G401.6 (cell line): ENCODE measurements around the gene SYDE1.

Experiments used
- FAIRE-seq: peaks from 2 replicates; lab custom pipeline; 2012; peaks lifted over from hg19 to GRCh38; lab: Jason Lieb, UNC

Gene SYDE1

DNA sequence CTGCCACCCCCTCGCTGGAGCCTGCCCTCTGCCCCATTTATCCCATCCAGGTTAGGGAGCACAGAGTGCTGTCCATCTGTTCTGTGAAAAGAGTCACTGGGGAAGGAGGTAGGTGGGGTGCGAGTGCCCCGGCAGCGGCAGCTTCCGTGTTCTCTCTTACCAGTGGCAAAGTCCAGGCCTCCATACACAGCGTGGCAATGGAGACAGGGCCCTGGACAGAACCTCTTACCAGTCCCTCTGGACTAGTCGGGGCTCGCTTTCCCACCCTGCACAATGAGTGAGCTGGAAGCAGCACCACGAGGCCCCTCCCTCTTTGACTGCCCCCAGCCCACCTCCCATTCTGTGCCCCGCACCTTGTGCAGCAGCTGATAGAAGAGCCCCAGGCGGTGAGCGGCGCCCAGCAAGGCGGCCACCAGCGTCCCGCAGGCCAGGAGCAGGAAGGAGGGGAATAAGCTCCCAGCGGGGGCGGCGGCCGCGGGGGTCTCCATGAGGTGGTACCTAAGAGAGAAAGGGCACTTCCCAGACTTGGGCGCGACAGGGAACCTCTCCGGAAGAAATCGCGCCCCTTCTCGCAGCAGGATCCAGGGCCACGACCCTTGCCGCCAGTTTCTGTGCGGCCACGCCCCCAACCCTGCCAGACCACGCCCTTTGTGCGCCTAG lies 17.5 kb downstream of the SYDE1 start:
- FAIRE-seq: no peak

GRCh38 chr19:15125232-15126067 lies 18.2 kb downstream of the SYDE1 start:
- peak; percentile 98 for FAIRE-seq

- FAIRE-seq: peak; percentile 34
Observed at GRCh38 chr19:15126131-15126910, 19.1 kb downstream of the SYDE1 start.

DNA sequence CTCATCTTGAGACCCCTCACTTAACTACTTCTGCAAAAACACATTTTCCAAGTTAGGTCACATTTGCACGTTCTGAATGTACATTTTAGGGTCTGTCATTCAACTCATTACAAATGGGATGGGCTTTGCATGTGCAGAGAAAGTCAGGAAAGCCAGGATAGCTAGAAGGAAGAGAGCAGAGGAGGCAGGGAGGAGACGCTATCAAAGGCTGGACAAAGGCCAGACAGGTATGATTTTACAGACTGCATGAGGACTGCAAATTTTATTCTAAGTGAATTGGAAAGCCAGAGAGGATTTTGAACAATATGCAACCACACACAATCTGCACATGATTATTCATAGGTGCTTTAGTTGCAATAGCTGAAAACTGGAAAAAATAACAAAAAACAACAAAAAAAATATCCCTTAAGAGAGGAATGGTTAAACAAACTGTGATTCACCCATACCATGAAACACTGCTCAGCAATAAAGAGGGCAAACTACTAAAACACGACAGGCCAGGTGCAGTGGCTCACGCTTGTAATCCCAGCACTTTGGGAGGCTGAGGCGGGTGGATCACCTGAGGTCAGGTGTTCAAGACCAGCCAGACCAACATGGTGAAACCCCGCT lies 21.1 kb downstream of the SYDE1 start:
- no peak for FAIRE-seq

DNA sequence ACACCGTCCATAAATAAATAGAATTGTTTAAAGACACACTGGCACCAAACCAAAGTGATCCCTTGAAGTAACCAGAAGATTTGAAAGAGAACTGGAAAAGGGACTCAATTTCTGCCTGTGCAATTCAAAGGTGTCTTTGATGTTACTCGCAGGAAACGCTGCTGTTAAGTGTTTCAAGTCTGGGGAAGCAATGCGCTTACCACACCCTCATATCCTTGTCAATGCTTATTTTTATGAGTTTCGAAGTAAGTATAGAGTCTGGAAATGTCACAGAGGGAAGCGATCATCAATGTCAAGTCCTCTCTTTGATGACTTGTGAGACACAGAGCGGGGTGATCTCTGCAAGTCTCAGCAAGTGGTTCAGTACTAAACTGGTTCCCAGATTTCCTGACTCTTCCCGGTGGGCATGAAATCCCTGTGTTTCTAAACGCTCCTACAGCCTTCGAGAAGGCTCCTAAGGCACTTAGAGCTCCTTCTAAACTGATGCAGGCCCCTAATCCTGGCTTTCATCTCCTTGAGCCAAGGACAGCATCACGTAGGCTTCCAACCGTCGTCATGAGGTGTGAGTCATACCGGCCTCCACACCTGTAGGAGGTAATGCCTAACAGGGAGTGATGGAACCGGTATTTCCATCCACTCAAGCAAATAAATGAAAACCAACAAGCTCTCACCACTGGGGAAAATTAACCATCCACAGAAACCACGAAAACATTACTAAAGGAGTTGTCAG lies 22.8 kb downstream of the SYDE1 start:
- no peak for FAIRE-seq

GRCh38 chr19:15136234-15136954 lies 29.2 kb downstream of the SYDE1 start:
- FAIRE-seq: no peak

- no peak for FAIRE-seq
Observed at GRCh38 chr19:15137777-15138176, 30.6 kb downstream of the SYDE1 start.

GRCh38 chr19:15138427-15138826 lies 31.2 kb downstream of the SYDE1 start:
- FAIRE-seq: no peak

DNA sequence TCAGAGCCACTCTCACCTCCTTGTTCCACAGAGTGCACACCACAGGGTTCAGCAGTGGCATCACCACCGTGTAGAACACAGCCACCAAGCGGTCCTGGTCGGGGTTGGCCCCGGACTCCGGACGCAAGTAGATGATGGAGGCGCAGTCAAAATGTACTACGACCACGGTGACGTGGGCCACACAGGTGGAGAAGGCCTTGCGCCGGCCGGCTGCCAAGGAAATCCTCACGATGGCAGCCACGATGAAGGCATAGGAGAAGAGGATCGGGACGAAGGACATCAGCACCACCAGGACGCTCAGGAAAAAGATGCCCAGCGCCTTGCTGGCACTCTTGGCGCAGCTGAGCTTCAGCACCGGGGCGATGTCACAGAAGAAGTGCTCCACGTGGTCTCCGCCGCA lies 33.9 kb downstream of the SYDE1 start:
- no peak for FAIRE-seq

DNA sequence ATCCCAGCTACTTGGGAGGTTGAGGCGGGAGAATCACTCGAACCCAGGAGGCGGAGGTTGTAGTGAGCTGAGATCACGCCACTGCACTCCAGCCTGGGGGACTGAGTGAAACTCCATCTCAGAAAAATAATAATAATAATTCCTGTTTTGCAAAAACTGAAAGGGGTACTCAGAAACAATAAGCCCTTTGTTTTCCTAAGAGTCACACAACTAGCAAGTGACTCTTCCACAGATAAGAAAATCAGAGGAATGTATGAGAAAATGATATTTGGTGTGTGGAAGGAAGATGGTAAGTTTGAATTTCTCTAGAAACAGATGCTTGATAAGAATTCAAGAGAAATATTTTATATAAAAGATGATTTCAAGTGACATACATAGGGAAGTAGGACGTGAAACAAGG lies 35.1 kb downstream of the SYDE1 start:
- FAIRE-seq: no peak

GRCh38 chr19:15144046-15144646 lies 36.9 kb downstream of the SYDE1 start:
- no peak for FAIRE-seq

GRCh38 chr19:15147090-15147489 lies 39.9 kb downstream of the SYDE1 start:
- no peak for FAIRE-seq

DNA sequence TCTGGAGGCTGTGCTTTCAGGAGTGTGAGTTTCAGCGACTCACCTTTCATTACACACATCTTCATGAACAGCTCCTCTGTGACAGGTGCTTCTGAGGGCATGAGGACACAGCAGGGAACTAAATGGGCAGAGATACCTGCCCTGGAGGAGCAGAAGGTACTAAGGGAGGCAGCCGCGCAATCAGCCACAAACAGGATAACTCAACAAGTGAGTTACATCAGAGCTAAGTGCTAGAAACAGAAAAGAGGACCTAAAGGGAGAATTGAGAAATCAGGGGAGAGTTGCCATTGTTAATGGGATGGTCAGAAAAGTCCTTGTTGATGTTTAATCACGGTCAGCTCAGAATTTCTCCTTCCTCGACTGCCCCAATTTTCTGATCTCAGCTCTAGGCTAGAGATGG lies 42.5 kb downstream of the SYDE1 start:
- no peak for FAIRE-seq

DNA sequence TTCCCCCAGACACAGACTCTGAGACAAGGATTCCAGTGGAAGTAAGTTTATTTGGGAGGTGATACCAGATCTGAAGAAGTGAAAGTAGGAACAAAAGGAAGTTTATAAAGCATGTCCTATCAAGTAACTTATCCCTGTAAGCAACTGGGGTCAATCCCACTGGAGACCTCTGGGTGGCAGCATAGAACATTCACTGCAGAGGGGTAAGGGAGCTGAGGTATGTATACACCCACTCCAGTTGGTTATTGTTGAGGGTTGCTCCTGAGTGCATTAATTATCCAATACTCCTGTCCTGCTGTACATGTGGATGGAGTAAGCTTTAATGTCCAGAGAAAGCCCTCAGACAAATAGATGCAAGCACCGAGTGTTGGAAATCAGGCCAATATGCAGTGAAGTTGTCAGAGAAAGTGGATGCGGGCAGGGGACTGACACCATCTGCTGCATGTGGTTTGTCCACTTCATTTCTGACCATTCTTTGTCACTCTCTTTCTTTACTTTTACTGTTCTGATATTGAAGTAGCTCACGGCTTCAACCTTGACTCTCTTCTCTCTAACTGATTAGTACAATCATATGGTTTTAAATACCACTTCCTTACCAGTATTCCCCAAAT lies 46.9 kb downstream of the SYDE1 start:
- no peak for FAIRE-seq

- FAIRE-seq: no peak
Observed at GRCh38 chr19:15155296-15155695, 48.1 kb downstream of the SYDE1 start.

- FAIRE-seq: no peak
Observed at GRCh38 chr19:15156391-15156790, 49.2 kb downstream of the SYDE1 start.

DNA sequence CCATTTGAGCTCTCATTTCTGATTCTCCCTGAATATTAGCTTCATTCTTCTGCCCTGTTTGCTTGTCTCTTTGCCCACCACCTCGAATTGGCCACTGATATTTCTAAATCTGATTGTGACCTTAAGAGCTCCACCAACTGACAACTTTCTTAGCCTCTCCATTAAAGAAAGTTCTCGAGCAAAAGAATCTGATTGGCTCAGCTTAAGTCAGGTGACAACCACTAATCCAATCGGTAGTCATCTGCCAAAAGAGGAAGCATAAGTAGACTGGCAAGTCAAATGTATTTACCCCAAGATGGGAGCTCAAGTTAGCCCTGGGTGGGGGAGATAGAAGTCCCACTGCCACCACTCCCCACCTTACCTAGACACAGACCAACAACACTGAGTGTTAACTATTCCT lies 52.0 kb downstream of the SYDE1 start:
- no peak for FAIRE-seq

- FAIRE-seq: no peak
Observed at GRCh38 chr19:15161028-15161984, 54.1 kb downstream of the SYDE1 start.
